GM21526 (cell line): ENCODE results near the gene MAP3K6.

Experiments used
- ATAC-seq: cut with Tn5 transposase; IDR thresholded peaks from one replicate; pipeline ENCODE4 v1.9.1; 2021; ENCODE audit warnings: moderate library complexity; ENCODE audit not compliant: unreplicated experiment, low FRiP score

MAP3K6 gene

GRCh38 chr1:27306892-27307761 is 59.6 kb downstream of the MAP3K6 start:
- no peak for ATAC-seq

GRCh38 chr1:27306071-27306470 is 60.7 kb downstream of the MAP3K6 start:
- ATAC-seq: no peak
